Body of pancreas (tissue), 4 donors: ENCODE measurements around the gene SPOCK2. TPM values are rescaled to one million over a fixed set of nuclear protein-coding genes. Genes with fewer than 3 reads are reported as not detected.
"Not testable (repeated sequence)": the region's sequence is repeated elsewhere in the genome, so short reads cannot be mapped to it uniquely, and the experiment has no call there.

Experiments used
- ATAC-seq: fragments of 150-250 bp; one replicate; pipeline ENCODE4 v1.9.1; 2016
- DNase-seq, 4 donors: peaks; one replicate each; pipeline ENCODE4 v3.0.0-alpha.2; 2019
- H3K27ac ChIP-seq, 4 donors: fragments of 200-600 bp; sonication (generic); 1 replicate in 3 of 4; 2 replicates in 1 of 4; pipeline versions ENCODE4 v1.5.1 to v1.6.1; 2016 to 2019; ENCODE audit warnings: mild to moderate bottlenecking in 1 of 4, mixed read lengths in 1 of 4, moderate library complexity in 1 of 4
- H3K27me3 ChIP-seq, 2 donors: fragments of 200-600 bp; sonication (generic); one replicate each; pipeline ENCODE4 v1.6.0; 2016; ENCODE audit warnings: mild to moderate bottlenecking in 1 of 2
- H3K36me3 ChIP-seq, 2 donors: fragments of 200-600 bp; sonication (generic); replicated peaks in 1 of 2; 2 replicates each; pipeline ENCODE4 v1.5.1; 2016; ENCODE audit warnings: low read depth in 2 of 2; ENCODE audit not compliant: insufficient read depth in 1 of 2
- H3K4me1 ChIP-seq: fragments of 200-600 bp; sonication (generic); one replicate; pipeline ENCODE4 v1.6.0; 2016
- H3K4me3 ChIP-seq, 2 donors: fragments of 200-600 bp; sonication (generic); 1 replicate in 1 of 2; 2 replicates in 1 of 2; pipeline ENCODE4 v1.5.1; 2016 to 2019
- H3K9me3 ChIP-seq, 3 donors: fragments of 200-600 bp; sonication (generic); 1 replicate in 2 of 3; 2 replicates in 1 of 3; pipeline ENCODE4 v1.5.1; 2016
- POLR2A ChIP-seq, 3 donors: fragments of 450-650 bp; IDR thresholded peaks; one replicate each; pipeline ENCODE4 v1.6.1; 2016; ENCODE audit warnings: antibody characterized with exemption in 3 of 3, mild to moderate bottlenecking in 2 of 3
- WGBS, 2 donors: methylation state at CpG; one replicate each; pipeline ENCODE4 v1.1.5; 2017; 5-methylcytosine and 5-hydroxymethylcytosine counted together
- intact Hi-C: fragments of 100-400 bp; cut with DNase I; formaldehyde crosslinking; loops from one replicate; pipeline ENCODE4 v1.15.1; 2023
- total RNA-seq, 2 donors: library from RNA; depleted of rRNA; stranded (reverse); fragments of >200 nt; gene quantifications; one replicate each; pipeline ENCODE4 v1.1.0, GENCODE V29; 2016
- TF ChIP-seq, protein P1 (sequence below), 7 experiments: fragments of 450-650 bp in 4 of 7; fragments of 200-600 bp in 3 of 7; sonication (generic) in 3 of 7; IDR thresholded peaks; one replicate each; pipeline ENCODE4 v1.5.1; 2016 to 2019; ENCODE audit warnings: antibody characterized with exemption in 7 of 7

Gene SPOCK2
- total RNA-seq, 2 donors from 2014 or later = 2.0 to 7.3 TPM

DNA sequence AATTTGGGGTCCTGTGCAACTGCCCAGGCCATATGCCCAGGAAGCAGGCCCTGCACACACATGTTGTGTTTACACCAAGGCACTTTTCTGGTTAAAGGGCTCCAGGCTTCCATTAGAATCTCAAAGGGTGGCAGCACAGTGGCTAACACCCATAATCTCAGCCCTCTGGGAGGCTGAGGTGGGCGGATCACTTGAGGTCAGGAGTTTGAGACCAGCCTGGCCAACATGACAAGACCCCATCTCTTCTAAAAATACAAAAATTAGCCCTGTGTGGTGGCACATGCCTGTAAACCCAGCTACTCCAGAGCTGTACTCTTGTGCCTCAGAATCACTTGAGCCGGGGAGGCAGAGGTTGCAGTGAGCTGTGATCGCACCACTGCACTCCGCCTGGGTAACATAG lies 53.6 kb downstream of the SPOCK2 start:
- intact Hi-C loops = no loop called here
- Histone ChIP-seq H3K4me3 (no peak overlapping the region), H3K4me1 (peaks cover 41% of the 10 kb centered on the region), H3K9me3 (no peaks in the 10 kb centered on the region), H3K36me3 (no peaks in the 10 kb centered on the region), H3K27ac (peak overlapping the region in 1 of 4 donors; percentile 28), H3K27me3 (no peaks in the 10 kb centered on the region)
- DNase-seq (no peak), ATAC-seq (no peak)
- TF ChIP-seq, protein P1, sequence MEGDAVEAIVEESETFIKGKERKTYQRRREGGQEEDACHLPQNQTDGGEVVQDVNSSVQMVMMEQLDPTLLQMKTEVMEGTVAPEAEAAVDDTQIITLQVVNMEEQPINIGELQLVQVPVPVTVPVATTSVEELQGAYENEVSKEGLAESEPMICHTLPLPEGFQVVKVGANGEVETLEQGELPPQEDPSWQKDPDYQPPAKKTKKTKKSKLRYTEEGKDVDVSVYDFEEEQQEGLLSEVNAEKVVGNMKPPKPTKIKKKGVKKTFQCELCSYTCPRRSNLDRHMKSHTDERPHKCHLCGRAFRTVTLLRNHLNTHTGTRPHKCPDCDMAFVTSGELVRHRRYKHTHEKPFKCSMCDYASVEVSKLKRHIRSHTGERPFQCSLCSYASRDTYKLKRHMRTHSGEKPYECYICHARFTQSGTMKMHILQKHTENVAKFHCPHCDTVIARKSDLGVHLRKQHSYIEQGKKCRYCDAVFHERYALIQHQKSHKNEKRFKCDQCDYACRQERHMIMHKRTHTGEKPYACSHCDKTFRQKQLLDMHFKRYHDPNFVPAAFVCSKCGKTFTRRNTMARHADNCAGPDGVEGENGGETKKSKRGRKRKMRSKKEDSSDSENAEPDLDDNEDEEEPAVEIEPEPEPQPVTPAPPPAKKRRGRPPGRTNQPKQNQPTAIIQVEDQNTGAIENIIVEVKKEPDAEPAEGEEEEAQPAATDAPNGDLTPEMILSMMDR (IDR thresholded peaks at IDR 0.05) = no peak
- TF ChIP-seq POLR2A (IDR thresholded peaks at IDR 0.05) = no peak
- 89 to 96% methylated on average over 3 of the region's 4 CpGs for WGBS, 2 donors

DNA sequence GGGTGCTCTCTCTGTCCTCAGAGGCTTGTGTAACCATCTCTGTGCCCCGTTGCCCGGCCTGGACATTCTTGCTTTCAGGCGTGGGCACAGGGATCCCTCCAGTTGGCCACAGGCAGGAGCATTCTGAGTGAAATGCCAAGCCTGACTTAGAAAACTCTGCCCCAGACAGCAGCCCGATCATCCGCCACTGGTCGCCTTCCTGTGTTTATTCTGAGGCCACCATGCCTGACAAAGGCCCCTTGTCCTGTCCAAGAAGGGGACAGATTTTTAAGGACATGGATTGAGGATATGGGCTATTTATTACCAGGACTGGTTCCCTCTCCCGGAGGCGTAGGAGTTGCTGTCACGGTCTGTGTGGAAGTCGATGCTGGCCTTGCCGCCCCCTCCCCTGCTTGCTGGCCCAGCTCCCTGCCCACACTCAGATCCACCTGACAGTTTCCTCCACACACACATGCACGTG lies 54.3 kb downstream of the SPOCK2 start:
- ATAC-seq (no peak), DNase-seq (no peak)
- intact Hi-C loops = no loop called here
- Histone ChIP-seq H3K27ac (peak overlapping the region in 3 of 4 donors; percentile 26 to 40 (median 27)), H3K9me3 (no peaks in the 10 kb centered on the region), H3K4me1 (peaks cover 41% of the 10 kb centered on the region), H3K27me3 (no peaks in the 10 kb centered on the region), H3K4me3 (no peak overlapping the region), H3K36me3 (no peaks in the 10 kb centered on the region)
- WGBS, 2 donors = 49 to 65% methylated on average over 12 of the region's 12 CpGs
- TF ChIP-seq, protein P1 (IDR thresholded peaks at IDR 0.05) = no peak
- no peak for TF ChIP-seq POLR2A (IDR thresholded peaks at IDR 0.05)

DNA sequence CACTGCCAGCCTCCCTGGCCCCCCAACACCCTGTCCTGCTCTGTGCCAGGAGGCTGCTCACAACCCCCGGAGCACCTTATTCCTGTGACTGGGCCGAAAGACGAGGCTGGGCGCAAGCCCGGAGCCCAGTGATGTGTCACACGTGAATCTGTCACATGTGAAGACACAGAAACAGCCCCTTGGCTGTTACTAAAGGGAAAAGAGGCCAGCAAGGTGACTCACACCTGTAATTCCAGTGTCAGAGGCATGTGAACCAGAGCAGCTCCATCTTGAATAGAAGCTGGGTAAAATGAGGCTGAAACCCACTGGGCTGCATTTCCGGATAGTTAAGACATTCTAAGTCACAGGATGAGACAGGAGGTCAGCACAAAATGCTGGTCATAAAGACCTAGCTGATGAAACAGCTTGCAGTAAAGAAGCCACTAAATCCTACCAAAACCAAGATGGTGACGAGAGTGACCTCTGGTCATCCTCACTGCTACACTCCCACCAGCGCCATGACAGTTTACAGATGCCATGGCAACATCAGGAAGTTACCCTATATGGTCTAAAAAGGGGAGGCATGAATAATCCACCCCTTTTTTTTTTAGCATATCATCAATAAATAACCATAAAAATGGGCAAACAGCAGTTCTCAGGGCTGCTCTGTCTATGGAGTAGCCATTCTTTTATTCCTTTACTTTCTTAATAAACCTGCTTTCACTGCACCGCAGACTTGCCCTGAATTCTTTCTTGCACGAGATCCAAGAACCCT lies 55.8 kb downstream of the SPOCK2 start:
- intact Hi-C loops, H3K4me3 ChIP-seq, DNase-seq, H3K36me3 ChIP-seq, H3K9me3 ChIP-seq, ATAC-seq, H3K27ac ChIP-seq, H3K27me3 ChIP-seq: not testable (repeated sequence)
- H3K4me1 ChIP-seq = peaks cover 30% of the 10 kb centered on the region
- 79 to 87% methylated on average over 6 to 11 of the region's 11 CpGs for WGBS, 2 donors

DNA sequence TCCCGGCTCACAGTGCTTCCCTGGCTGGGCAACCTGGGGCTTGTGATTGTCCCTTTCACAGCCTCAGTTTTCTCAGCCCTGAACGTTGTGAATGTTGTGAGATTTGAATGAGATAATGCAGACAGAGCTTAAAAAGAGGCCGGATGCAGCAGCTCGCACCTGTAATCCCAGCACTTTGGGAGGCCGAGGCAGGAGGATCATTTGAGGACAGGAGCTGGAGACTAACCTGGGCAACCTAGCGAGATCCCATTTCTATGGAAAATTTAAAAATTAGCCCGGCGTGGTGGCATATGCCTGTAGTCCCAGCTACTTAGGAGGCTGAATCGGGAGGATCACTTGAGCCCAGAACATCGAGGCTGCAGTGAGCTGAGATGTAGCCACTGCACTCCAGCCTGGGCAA lies 56.6 kb downstream of the SPOCK2 start:
- ATAC-seq = no peak
- H3K27me3 ChIP-seq = no peaks in the 10 kb centered on the region
- DNase-seq = no peak
- H3K4me3 ChIP-seq = no peak overlapping the region
- no peak for TF ChIP-seq POLR2A (IDR thresholded peaks at IDR 0.05)
- TF ChIP-seq, protein P1 (IDR thresholded peaks at IDR 0.05) = no peak
- H3K36me3 ChIP-seq = no peaks in the 10 kb centered on the region
- intact Hi-C loops = no loop called here
- H3K9me3 ChIP-seq = no peaks in the 10 kb centered on the region
- H3K4me1 ChIP-seq = peaks cover 26% of the 10 kb centered on the region
- 83 to 86% methylated on average over 10 of the region's 10 CpGs for WGBS, 2 donors
- peak overlapping the region in 1 of 4 donors; percentile 70 for H3K27ac ChIP-seq

DNA sequence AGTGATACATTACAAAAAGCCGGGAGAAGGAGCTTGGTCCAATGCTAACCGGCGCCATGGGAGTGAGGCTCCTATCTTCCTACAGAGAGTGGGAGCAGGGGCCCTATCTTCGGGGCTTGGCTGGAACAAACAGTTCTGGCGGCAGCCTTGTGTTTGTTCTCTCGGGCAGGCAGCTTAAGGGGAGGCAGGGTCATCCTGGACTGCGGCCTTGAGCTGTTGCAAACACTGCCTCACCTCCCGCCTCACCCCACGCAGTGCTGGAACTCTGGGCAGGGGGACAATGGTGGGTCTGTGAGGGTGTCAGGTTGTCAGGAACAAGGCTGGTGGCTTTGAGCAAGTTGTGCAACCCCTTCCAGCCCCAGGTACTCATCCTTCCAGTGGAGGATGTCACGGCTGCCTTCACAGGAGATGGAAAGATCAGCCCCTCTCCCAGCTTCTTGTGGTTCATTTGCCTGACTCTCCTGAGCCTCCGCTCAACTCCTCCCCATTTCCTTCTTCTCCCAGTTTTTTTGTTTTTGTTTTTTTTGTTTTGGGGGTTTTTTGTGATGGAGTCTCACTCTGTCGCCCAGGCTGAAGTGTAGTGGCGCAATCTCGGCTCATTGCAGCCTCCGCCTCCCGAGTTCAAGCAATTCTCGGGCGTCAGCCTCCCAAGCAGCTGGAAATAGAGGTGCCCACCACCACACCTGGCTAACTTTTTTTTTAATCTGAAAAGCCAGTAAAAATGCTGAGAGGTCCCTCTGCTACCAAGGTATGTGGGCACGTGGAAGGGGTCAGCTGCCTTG lies 57.4 kb downstream of the SPOCK2 start:
- Histone ChIP-seq H3K27ac (peak overlapping the region in 3 of 4 donors; percentile 40 to 70 (median 58)), H3K36me3 (no peaks in the 10 kb centered on the region), H3K27me3 (no peaks in the 10 kb centered on the region), H3K4me3 (no peak overlapping the region), H3K4me1 (peaks cover 26% of the 10 kb centered on the region), H3K9me3 (no peaks in the 10 kb centered on the region)
- ATAC-seq (peak; percentile 84), DNase-seq (peak; percentile 55 to 81 (median 74))
- WGBS, 2 donors = 56 to 59% methylated on average over 18 of the region's 19 CpGs
- intact Hi-C loops = no loop called here
- peak in 1 of 3 donors; percentile 25 for TF ChIP-seq POLR2A (IDR thresholded peaks at IDR 0.05)
- TF ChIP-seq, protein P1 (IDR thresholded peaks at IDR 0.05) = no peak
